Fibroblast of lung (primary cell): ENCODE data around the gene GRK7. TPM values are rescaled to one million over a fixed set of nuclear protein-coding genes. Genes with fewer than 3 reads are reported as not detected.

Source experiments
- DNase-seq, 2 donors: peaks; one replicate each; pipeline versions ENCODE4 v3.0.0 to v3.0.0-alpha.2; 2010; ENCODE audit warnings: low read depth in 2 of 2
- H2AFZ ChIP-seq: 2 replicates; pipeline ENCODE4 v1.5.1; 2012; ENCODE audit warnings: low read length, control low read depth, inconsistent platforms
- H3K27ac ChIP-seq: 2 replicates; pipeline ENCODE4 v1.5.1; 2011; ENCODE audit warnings: low read length, control low read depth; ENCODE audit not compliant: insufficient read depth
- H3K27me3 ChIP-seq: 2 replicates; pipeline ENCODE4 v1.5.1; 2011; ENCODE audit warnings: mild to moderate bottlenecking, low read length; ENCODE audit not compliant: control insufficient read depth, insufficient read depth
- H3K36me3 ChIP-seq: 2 replicates; pipeline ENCODE4 v1.5.1; 2011; ENCODE audit warnings: low read length; ENCODE audit not compliant: control insufficient read depth, insufficient read depth
- H3K4me1 ChIP-seq: 2 replicates; pipeline ENCODE4 v1.5.1; 2011; ENCODE audit warnings: low read length; ENCODE audit not compliant: control insufficient read depth, insufficient read depth; ENCODE audit errors: extremely low read depth
- H3K4me2 ChIP-seq: 2 replicates; pipeline ENCODE4 v1.5.1; 2011; ENCODE audit warnings: low read length, control low read depth; ENCODE audit not compliant: insufficient read depth; ENCODE audit errors: extremely low read depth
- H3K4me3 ChIP-seq, 4 experiments: fragments of 200-600 bp in 1 of 4; sonication (generic) in 1 of 4; replicated peaks in 1 of 4; 2 replicates each; pipeline ENCODE4 v1.5.1; 2011 to 2016; ENCODE audit warnings: low read length in 4 of 4, low read depth in 3 of 4, mild to moderate bottlenecking in 3 of 4, control low read depth in 2 of 4, inconsistent platforms in 1 of 4, mixed read lengths in 1 of 4; ENCODE audit not compliant: insufficient read depth in 1 of 4; ENCODE audit errors: control extremely low read depth in 1 of 4
- H3K79me2 ChIP-seq: 2 replicates; pipeline ENCODE4 v1.5.1; 2012; ENCODE audit warnings: mild to moderate bottlenecking, low read length, inconsistent platforms; ENCODE audit not compliant: control insufficient read depth, insufficient read depth
- H3K9ac ChIP-seq: 2 replicates; pipeline ENCODE4 v1.5.1; 2011; ENCODE audit warnings: mild to moderate bottlenecking, low read length, control low read depth; ENCODE audit not compliant: insufficient read depth
- H3K9me3 ChIP-seq: 2 replicates; pipeline ENCODE4 v1.5.1; 2012; ENCODE audit warnings: low read depth, low read length; ENCODE audit not compliant: control insufficient read depth, insufficient read depth
- H4K20me1 ChIP-seq: 2 replicates; pipeline ENCODE4 v1.5.1; 2011; ENCODE audit warnings: low read length; ENCODE audit not compliant: control insufficient read depth, insufficient read depth; ENCODE audit errors: extremely low read depth
- EZH2 ChIP-seq: IDR thresholded peaks from 2 replicates; pipeline ENCODE4 v1.5.1; 2012; ENCODE audit warnings: low read length, control low read depth, mild to moderate bottlenecking; ENCODE audit errors: missing control alignments
- polyA plus RNA-seq, 2 donors: library from polyadenylated mRNA; depleted of rRNA in 1 of 2; stranded (reverse) in 1 of 2; unstranded in 1 of 2; fragments of >200 nt; gene quantifications; 2 replicates each; pipeline ENCODE4 v1.2.1, GENCODE V29; 2011 to 2012; ENCODE audit warnings: missing spikeins in 1 of 2
- total RNA-seq: library from RNA; depleted of rRNA; stranded (reverse); fragments of >200 nt; gene quantifications from 2 replicates; pipeline ENCODE4 v1.2.1, GENCODE V29; 2014
- TF ChIP-seq, protein P1 (sequence below), 2 donors: IDR thresholded peaks in 1 of 2; conservative IDR thresholded peaks in 1 of 2; 1 replicate in 1 of 2; 2 replicates in 1 of 2; pipeline ENCODE4 v1.5.1; 2011 to 2012; ENCODE audit warnings: low read length in 2 of 2, control low read depth in 1 of 2, inconsistent platforms in 1 of 2, low read depth in 1 of 2, mild to moderate bottlenecking in 1 of 2

Gene GRK7
- total and polyA plus RNA-seq, 2 donors (not counting 1 experiment from before 2014, with no cell fraction given): under 0.01 TPM; not detected in 1

DNA sequence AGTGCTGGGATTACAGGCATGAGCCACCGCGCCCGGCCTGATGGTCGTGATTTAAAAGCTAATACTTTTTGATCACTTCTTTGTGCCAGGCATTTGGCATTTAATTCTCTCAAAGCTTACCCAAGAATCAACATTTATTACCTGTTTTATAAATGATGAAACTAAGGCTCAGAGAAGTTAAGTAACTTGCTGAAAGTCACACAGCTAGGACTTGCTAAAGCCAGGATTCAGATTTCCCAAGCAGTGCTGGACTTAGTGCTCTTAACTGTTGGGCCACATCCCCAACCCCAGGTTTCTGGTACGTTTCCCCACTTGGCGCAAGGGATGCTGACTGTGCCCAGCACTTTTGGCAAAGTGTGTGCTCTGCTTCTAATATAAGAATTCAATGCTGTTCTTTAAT is 10.5 kb downstream of the GRK7 start:
- Histone ChIP-seq H3K4me3 (no peak overlapping the region), H3K36me3 (no peaks in the 10 kb centered on the region), H3K79me2 (no peaks in the 10 kb centered on the region), H2AFZ (no peak overlapping the region), H3K9me3 (no peaks in the 10 kb centered on the region), H3K9ac (no peak overlapping the region), H3K27me3 (no peaks in the 10 kb centered on the region), H4K20me1 (no peaks in the 10 kb centered on the region), H3K4me1 (no peaks in the 10 kb centered on the region), H3K4me2 (no peak overlapping the region), H3K27ac (no peak overlapping the region)
- no peak for TF ChIP-seq EZH2
- TF ChIP-seq, protein P1, sequence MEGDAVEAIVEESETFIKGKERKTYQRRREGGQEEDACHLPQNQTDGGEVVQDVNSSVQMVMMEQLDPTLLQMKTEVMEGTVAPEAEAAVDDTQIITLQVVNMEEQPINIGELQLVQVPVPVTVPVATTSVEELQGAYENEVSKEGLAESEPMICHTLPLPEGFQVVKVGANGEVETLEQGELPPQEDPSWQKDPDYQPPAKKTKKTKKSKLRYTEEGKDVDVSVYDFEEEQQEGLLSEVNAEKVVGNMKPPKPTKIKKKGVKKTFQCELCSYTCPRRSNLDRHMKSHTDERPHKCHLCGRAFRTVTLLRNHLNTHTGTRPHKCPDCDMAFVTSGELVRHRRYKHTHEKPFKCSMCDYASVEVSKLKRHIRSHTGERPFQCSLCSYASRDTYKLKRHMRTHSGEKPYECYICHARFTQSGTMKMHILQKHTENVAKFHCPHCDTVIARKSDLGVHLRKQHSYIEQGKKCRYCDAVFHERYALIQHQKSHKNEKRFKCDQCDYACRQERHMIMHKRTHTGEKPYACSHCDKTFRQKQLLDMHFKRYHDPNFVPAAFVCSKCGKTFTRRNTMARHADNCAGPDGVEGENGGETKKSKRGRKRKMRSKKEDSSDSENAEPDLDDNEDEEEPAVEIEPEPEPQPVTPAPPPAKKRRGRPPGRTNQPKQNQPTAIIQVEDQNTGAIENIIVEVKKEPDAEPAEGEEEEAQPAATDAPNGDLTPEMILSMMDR (conservative IDR thresholded peaks at IDR 0.05 in 1 of 2, IDR thresholded peaks at IDR 0.05 in 1 of 2; ENCODE audit: low read depth in 1 of 2, low read length in 2 of 2): no peak
- DNase-seq: no peak

DNA sequence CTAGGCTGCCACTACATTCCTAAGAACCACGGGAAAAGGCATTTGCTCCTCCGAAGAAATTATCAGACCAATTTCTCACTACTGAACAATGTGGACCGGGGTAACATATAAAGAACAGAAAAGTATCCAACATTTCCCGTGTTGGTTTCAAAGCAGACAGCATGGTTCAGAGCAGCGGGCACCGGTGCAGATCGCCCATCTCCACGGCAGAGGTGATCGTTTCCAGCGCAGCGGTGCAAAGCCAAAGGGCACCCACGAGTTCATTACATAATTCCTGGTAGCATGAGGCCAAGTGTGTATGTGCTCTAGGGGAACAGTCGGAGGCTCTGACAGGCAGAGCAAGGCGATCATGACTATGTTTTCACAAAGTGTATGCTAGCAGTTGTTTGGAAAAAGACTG is 13.2 kb downstream of the GRK7 start:
- Histone ChIP-seq H3K4me1 (no peaks in the 10 kb centered on the region), H3K36me3 (no peaks in the 10 kb centered on the region), H2AFZ (no peak overlapping the region), H3K27ac (no peak overlapping the region), H3K4me3 (no peak overlapping the region), H4K20me1 (no peaks in the 10 kb centered on the region), H3K9me3 (no peaks in the 10 kb centered on the region), H3K4me2 (no peak overlapping the region), H3K27me3 (no peaks in the 10 kb centered on the region), H3K79me2 (no peaks in the 10 kb centered on the region), H3K9ac (no peak overlapping the region)
- no peak for DNase-seq
- no peak for TF ChIP-seq EZH2
- TF ChIP-seq, protein P1 (conservative IDR thresholded peaks at IDR 0.05 in 1 of 2, IDR thresholded peaks at IDR 0.05 in 1 of 2; ENCODE audit: low read depth in 1 of 2, low read length in 2 of 2): no peak

DNA sequence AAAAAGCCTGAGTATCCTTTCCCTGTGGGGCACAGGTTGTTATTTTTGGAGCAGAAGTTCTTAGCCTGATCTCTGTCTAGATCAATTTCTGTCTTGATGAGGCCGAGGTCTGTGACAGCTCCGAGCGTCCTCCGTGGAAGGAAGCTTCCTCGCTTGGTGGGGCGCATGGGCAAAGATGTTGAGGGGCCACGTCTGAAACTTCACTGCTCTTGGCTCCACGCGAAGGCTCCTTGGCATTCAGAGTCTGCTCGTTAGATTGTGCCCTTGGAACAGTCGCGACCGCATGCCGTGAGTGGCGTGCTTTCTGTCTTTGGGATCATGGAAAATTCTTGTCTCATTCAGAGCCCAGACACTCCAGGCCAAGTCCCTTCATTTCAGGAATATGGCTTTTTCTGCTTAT is 13.7 kb downstream of the GRK7 start:
- H4K20me1 ChIP-seq: no peaks in the 10 kb centered on the region
- H3K27me3 ChIP-seq: no peaks in the 10 kb centered on the region
- no peaks in the 10 kb centered on the region for H3K4me1 ChIP-seq
- TF ChIP-seq EZH2: no peak
- TF ChIP-seq, protein P1 (conservative IDR thresholded peaks at IDR 0.05 in 1 of 2, IDR thresholded peaks at IDR 0.05 in 1 of 2; ENCODE audit: low read depth in 1 of 2, low read length in 2 of 2): no peak
- no peaks in the 10 kb centered on the region for H3K79me2 ChIP-seq
- H3K27ac ChIP-seq: no peak overlapping the region
- H3K9me3 ChIP-seq: no peaks in the 10 kb centered on the region
- no peak for DNase-seq
- no peaks in the 10 kb centered on the region for H3K36me3 ChIP-seq
- H3K4me2 ChIP-seq: no peak overlapping the region
- no peak overlapping the region for H3K4me3 ChIP-seq
- no peak overlapping the region for H3K9ac ChIP-seq
- H2AFZ ChIP-seq: no peak overlapping the region
